Mucosa of stomach (tissue), 1 donor: Measurements from ENCODE around the gene KIF13A.
"Not testable (repeated sequence)": the region's sequence is repeated elsewhere in the genome, so short reads cannot be mapped to it uniquely, and the experiment has no call there.

Experiments
- H3K27me3 ChIP-seq: one replicate; pipeline ENCODE4 v1.7.0; 2013; ENCODE audit warnings: mild to moderate bottlenecking, low read length; ENCODE audit not compliant: control insufficient read depth, insufficient read depth
- H3K36me3 ChIP-seq: one replicate; pipeline ENCODE4 v1.7.0; 2013; ENCODE audit warnings: low read length; ENCODE audit not compliant: control insufficient read depth, insufficient read depth
- H3K4me1 ChIP-seq: one replicate; pipeline ENCODE4 v1.7.0; 2013; ENCODE audit warnings: mild to moderate bottlenecking, low read length; ENCODE audit not compliant: control insufficient read depth, insufficient read depth
- H3K4me3 ChIP-seq: one replicate; pipeline ENCODE4 v1.7.0; 2013; ENCODE audit warnings: low read length
- H3K9ac ChIP-seq: one replicate; pipeline ENCODE4 v1.7.0; 2013; ENCODE audit warnings: mild to moderate bottlenecking, low read length, moderate library complexity
- H3K9me3 ChIP-seq: one replicate; pipeline ENCODE4 v1.7.0; 2013; ENCODE audit warnings: mild to moderate bottlenecking, low read length, moderate library complexity; ENCODE audit not compliant: control insufficient read depth
- donor health status: Pancreatic carcinoma.

The KIF13A gene

GRCh38 chr6:17917837-17918763 is 69.3 kb downstream of the KIF13A start:
- Histone ChIP-seq H3K36me3 (no peaks in the 10 kb centered on the region), H3K9ac (no peak overlapping the region), H3K9me3 (no peaks in the 10 kb centered on the region), H3K4me3 (no peak overlapping the region), H3K27me3 (no peaks in the 10 kb centered on the region), H3K4me1 (no peaks in the 10 kb centered on the region)

GRCh38 chr6:17914651-17915050 is 72.8 kb downstream of the KIF13A start:
- H3K27me3 ChIP-seq = no peaks in the 10 kb centered on the region
- H3K4me1 ChIP-seq = no peaks in the 10 kb centered on the region
- no peak overlapping the region for H3K9ac ChIP-seq
- H3K36me3 ChIP-seq = no peaks in the 10 kb centered on the region
- no peak overlapping the region for H3K4me3 ChIP-seq
- no peaks in the 10 kb centered on the region for H3K9me3 ChIP-seq

GRCh38 chr6:17912521-17912920 is 74.9 kb downstream of the KIF13A start:
- Histone ChIP-seq H3K36me3 (no peaks in the 10 kb centered on the region), H3K4me3 (no peak overlapping the region), H3K27me3 (no peaks in the 10 kb centered on the region), H3K9me3 (no peaks in the 10 kb centered on the region), H3K9ac (no peak overlapping the region), H3K4me1 (peaks cover 2% of the 10 kb centered on the region)

- H3K36me3 ChIP-seq, H3K4me3 ChIP-seq, H3K9me3 ChIP-seq, H3K4me1 ChIP-seq, H3K9ac ChIP-seq, H3K27me3 ChIP-seq: not testable (repeated sequence)
These were observed 75.8 kb downstream of the KIF13A start for GRCh38 chr6:17911656-17912055.

GRCh38 chr6:17910189-17910588 is 77.2 kb downstream of the KIF13A start:
- Histone ChIP-seq H3K27me3 (no peaks in the 10 kb centered on the region), H3K9me3 (no peaks in the 10 kb centered on the region), H3K4me3 (no peak overlapping the region), H3K4me1 (peaks cover 6% of the 10 kb centered on the region), H3K9ac (no peak overlapping the region), H3K36me3 (no peaks in the 10 kb centered on the region)

GRCh38 chr6:17908831-17909230 is 78.6 kb downstream of the KIF13A start:
- Histone ChIP-seq H3K4me3 (no peak overlapping the region), H3K9me3 (no peaks in the 10 kb centered on the region), H3K4me1 (peaks cover 6% of the 10 kb centered on the region), H3K9ac (no peak overlapping the region), H3K36me3 (no peaks in the 10 kb centered on the region), H3K27me3 (no peaks in the 10 kb centered on the region)

GRCh38 chr6:17907406-17908229 is 79.8 kb downstream of the KIF13A start:
- Histone ChIP-seq H3K4me1 (peaks cover 6% of the 10 kb centered on the region), H3K9me3 (no peaks in the 10 kb centered on the region), H3K4me3 (no peak overlapping the region), H3K9ac (no peak overlapping the region), H3K36me3 (no peaks in the 10 kb centered on the region), H3K27me3 (no peaks in the 10 kb centered on the region)

- H3K4me1 ChIP-seq = peaks cover 6% of the 10 kb centered on the region
- no peak overlapping the region for H3K9ac ChIP-seq
- H3K4me3 ChIP-seq = no peak overlapping the region
These were observed 81.5 kb downstream of the KIF13A start for GRCh38 chr6:17905611-17906592.

GRCh38 chr6:17904491-17905120 is 82.8 kb downstream of the KIF13A start:
- H3K9me3 ChIP-seq = no peaks in the 10 kb centered on the region
- no peak overlapping the region for H3K9ac ChIP-seq
- H3K36me3 ChIP-seq = no peaks in the 10 kb centered on the region
- H3K27me3 ChIP-seq = no peaks in the 10 kb centered on the region
- H3K4me3 ChIP-seq = no peak overlapping the region
- peaks cover 6% of the 10 kb centered on the region for H3K4me1 ChIP-seq

More at GRCh38 chr6:17905611-17906592, 81.5 kb downstream of the KIF13A start:
- Histone ChIP-seq H3K27me3 (no peaks in the 10 kb centered on the region), H3K36me3 (no peaks in the 10 kb centered on the region), H3K9me3 (no peaks in the 10 kb centered on the region)

GRCh38 chr6:17902974-17903373 is 84.5 kb downstream of the KIF13A start:
- Histone ChIP-seq H3K36me3 (no peaks in the 10 kb centered on the region), H3K27me3 (no peaks in the 10 kb centered on the region), H3K9me3 (no peaks in the 10 kb centered on the region), H3K4me1 (peaks cover 6% of the 10 kb centered on the region), H3K9ac (no peak overlapping the region), H3K4me3 (no peak overlapping the region)

- Histone ChIP-seq H3K4me3 (no peak overlapping the region), H3K9me3 (no peaks in the 10 kb centered on the region), H3K9ac (no peak overlapping the region), H3K4me1 (no peaks in the 10 kb centered on the region), H3K27me3 (no peaks in the 10 kb centered on the region), H3K36me3 (no peaks in the 10 kb centered on the region)
These were observed 85.9 kb downstream of the KIF13A start for GRCh38 chr6:17901493-17901892.
